22Rv1 (cell line): ENCODE measurements around the gene PLXNA2.

ENCODE experiments used
- H3K27ac ChIP-seq: fragments of 450-650 bp; 2 replicates; pipeline ENCODE4 v1.5.1; 2017
- ZFX ChIP-seq: fragments of 450-650 bp; IDR thresholded peaks from 2 replicates; pipeline ENCODE4 v1.6.1; 2017; ENCODE audit warnings: antibody characterized with exemption, borderline replicate concordance
- TF ChIP-seq, protein P1 (sequence below): fragments of 450-650 bp; IDR thresholded peaks from 2 replicates; pipeline ENCODE4 v1.5.1; 2017; ENCODE audit warnings: mild to moderate bottlenecking

Gene PLXNA2

DNA sequence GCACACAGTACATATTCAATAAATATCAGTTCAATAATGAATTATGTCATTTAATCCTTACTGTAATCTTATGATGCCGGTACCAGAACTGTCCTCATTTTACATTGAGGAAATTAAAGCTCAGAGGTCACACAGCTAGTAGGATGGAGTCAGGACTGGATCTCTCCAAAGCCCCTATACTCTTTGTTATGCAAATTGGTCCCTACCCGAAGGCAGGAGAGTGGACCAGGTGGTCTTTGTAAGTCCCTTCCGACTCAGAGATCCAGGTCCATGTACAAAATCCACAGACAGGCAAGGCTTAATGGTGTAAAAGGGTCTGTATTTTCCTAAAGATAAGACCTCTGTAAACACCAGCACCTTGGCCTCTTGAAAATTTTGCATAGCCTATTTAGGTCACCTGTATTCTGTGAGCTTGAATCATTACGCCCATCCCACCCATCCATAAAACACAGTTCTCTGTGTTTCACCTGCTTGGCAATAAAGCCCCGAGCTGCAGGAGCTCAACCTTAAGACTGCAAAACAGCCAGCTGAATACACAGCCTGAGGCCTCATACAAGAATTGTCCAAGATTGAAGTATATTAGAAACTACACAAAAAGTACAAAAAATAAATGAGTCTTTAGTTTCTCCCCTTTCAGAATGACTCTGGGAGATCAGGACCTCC is 41.7 kb downstream of the PLXNA2 start:
- TF ChIP-seq ZFX: no peak
- TF ChIP-seq, protein P1, sequence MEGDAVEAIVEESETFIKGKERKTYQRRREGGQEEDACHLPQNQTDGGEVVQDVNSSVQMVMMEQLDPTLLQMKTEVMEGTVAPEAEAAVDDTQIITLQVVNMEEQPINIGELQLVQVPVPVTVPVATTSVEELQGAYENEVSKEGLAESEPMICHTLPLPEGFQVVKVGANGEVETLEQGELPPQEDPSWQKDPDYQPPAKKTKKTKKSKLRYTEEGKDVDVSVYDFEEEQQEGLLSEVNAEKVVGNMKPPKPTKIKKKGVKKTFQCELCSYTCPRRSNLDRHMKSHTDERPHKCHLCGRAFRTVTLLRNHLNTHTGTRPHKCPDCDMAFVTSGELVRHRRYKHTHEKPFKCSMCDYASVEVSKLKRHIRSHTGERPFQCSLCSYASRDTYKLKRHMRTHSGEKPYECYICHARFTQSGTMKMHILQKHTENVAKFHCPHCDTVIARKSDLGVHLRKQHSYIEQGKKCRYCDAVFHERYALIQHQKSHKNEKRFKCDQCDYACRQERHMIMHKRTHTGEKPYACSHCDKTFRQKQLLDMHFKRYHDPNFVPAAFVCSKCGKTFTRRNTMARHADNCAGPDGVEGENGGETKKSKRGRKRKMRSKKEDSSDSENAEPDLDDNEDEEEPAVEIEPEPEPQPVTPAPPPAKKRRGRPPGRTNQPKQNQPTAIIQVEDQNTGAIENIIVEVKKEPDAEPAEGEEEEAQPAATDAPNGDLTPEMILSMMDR: no peak
- peak overlapping the region; percentile 85 for H3K27ac ChIP-seq

GRCh38 chr1:208201229-208201628 is 43.0 kb downstream of the PLXNA2 start:
- H3K27ac ChIP-seq: no peak overlapping the region
- TF ChIP-seq, protein P1: no peak
- TF ChIP-seq ZFX: no peak

DNA sequence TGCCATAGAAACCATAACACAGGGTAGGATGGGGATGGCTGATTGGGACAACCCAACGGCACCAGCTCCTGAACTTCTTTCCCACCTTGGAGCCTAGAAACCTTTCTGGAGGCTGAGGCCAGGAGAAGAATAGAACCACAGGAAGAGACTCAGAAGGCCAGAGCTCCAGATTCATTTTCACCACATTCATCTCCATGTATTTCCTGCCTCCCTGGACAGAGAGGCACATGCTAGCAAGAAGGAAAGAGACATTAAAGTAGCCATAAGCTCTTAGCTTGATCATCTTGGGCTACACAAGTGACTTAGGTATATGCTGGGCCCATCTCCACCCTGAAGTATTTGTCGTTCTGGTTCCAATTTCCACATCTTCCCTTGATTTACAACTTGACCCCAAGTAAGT is 44.1 kb downstream of the PLXNA2 start:
- H3K27ac ChIP-seq: no peak overlapping the region
- TF ChIP-seq, protein P1: no peak
- no peak for TF ChIP-seq ZFX

GRCh38 chr1:208198236-208198635 is 45.9 kb downstream of the PLXNA2 start:
- no peak for TF ChIP-seq ZFX
- TF ChIP-seq, protein P1: no peak
- no peak overlapping the region for H3K27ac ChIP-seq

DNA sequence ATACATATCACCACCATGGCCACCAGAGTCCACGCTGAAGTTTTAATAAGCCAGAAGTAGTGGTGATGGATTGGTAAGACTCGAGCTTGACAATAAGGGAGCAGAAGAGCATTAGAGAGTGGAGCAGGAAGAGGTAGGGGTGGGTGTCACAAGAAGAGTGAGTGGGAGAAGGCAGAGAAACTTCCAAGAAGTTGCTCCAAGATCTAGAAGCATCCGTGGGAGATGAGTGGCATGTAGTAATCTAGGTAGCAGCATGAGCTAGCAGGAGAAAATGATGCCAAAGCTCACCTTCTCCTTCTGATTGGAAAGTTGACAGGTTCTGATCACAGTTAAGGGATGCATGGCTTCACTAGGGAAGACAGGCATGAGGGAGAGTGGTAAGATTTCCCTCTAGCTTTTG is 49.2 kb downstream of the PLXNA2 start:
- H3K27ac ChIP-seq: no peak overlapping the region
- TF ChIP-seq, protein P1: no peak
- no peak for TF ChIP-seq ZFX

GRCh38 chr1:208192995-208193394 is 51.2 kb downstream of the PLXNA2 start:
- no peak overlapping the region for H3K27ac ChIP-seq
- no peak for TF ChIP-seq ZFX
- TF ChIP-seq, protein P1: no peak

DNA sequence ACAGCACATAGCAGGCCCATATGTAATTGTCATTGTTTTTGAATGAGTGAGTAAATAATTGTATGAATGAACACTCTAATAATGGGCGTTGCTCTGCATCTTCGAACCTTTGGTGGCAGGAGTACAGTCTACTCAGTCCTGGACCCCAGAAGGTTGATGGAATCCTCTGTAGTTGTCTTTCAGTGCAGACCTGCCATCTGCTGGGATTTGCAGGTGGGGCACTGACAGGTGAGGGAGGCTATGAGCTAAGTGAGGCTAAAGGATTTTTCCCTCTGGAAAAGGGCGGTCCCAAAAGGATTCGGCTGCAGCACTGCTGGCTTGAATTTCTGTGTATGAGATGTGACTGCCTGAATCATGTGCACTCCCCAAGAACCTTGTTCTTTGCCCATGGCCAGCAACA is 53.4 kb downstream of the PLXNA2 start:
- no peak for TF ChIP-seq ZFX
- TF ChIP-seq, protein P1: no peak
- H3K27ac ChIP-seq: no peak overlapping the region
